IPS-18a (cell line): ENCODE measurements around the gene CDCP1.

Experiments used
- H3K27ac ChIP-seq: one replicate; pipeline ENCODE4 v1.5.1; 2013; ENCODE audit warnings: low read length
- H3K27me3 ChIP-seq: one replicate; pipeline ENCODE4 v1.6.1; 2013; ENCODE audit warnings: mild to moderate bottlenecking, low read length; ENCODE audit not compliant: control insufficient read depth, insufficient read depth
- H3K36me3 ChIP-seq: one replicate; pipeline ENCODE4 v1.6.1; 2013; ENCODE audit warnings: low read depth, low read length; ENCODE audit not compliant: control insufficient read depth
- H3K4me1 ChIP-seq: one replicate; pipeline ENCODE4 v1.6.1; 2013; ENCODE audit warnings: low read depth, low read length; ENCODE audit not compliant: control insufficient read depth
- H3K4me3 ChIP-seq: one replicate; pipeline ENCODE4 v1.5.1; 2013; ENCODE audit warnings: low read length
- H3K9ac ChIP-seq: one replicate; pipeline ENCODE4 v1.6.1; 2013; ENCODE audit warnings: mild to moderate bottlenecking, low read length, moderate library complexity
- H3K9me3 ChIP-seq: one replicate; pipeline ENCODE4 v1.6.1; 2013; ENCODE audit warnings: low read depth, low read length; ENCODE audit not compliant: control insufficient read depth

The CDCP1 gene

GRCh38 chr3:45169125-45169904 is 23.1 kb upstream of the CDCP1 start:
- Histone ChIP-seq H3K9me3 (no peaks in the 10 kb centered on the region), H3K27me3 (no peaks in the 10 kb centered on the region), H3K9ac (no peak overlapping the region), H3K36me3 (no peaks in the 10 kb centered on the region), H3K4me1 (peaks cover 17% of the 10 kb centered on the region), H3K27ac (no peak overlapping the region), H3K4me3 (no peak overlapping the region)

GRCh38 chr3:45168451-45168850 is 22.3 kb upstream of the CDCP1 start:
- Histone ChIP-seq H3K36me3 (no peaks in the 10 kb centered on the region), H3K4me1 (peaks cover 17% of the 10 kb centered on the region), H3K4me3 (no peak overlapping the region), H3K27ac (no peak overlapping the region), H3K9ac (no peak overlapping the region), H3K27me3 (no peaks in the 10 kb centered on the region), H3K9me3 (no peaks in the 10 kb centered on the region)

GRCh38 chr3:45167011-45167911 is 21.1 kb upstream of the CDCP1 start:
- H3K4me3 ChIP-seq = peak overlapping the region; percentile 18
- H3K4me1 ChIP-seq = peaks cover 17% of the 10 kb centered on the region
- H3K27me3 ChIP-seq = no peaks in the 10 kb centered on the region
- H3K27ac ChIP-seq = no peak overlapping the region
- no peak overlapping the region for H3K9ac ChIP-seq
- no peaks in the 10 kb centered on the region for H3K36me3 ChIP-seq
- no peaks in the 10 kb centered on the region for H3K9me3 ChIP-seq

DNA sequence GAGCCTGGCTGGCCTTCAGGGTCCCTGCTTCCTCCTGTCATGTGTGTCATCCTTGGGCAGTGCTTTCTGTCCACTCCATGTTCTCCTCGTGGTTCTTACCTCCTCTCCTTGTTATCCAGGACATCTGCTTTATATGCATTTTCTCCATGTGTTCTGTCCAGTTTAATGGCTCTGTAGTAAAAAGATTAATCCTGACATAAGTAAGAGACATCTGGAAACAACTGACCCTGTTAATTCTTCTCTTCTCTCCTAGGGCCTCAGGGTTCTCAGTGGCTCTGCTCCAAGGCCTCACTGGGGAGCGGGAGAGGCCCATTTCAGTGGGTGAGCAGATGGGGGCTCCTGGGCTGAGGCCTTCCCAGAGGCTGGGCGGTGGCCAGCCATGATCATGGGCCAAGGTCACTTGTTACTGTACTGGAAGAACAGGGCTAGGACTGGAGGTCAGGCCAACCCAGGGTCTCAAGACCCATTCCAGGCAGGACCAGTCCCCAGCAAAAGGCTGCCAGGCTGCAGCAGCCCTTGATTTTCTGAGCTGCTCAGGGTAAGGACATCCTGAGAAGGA is 20.2 kb upstream of the CDCP1 start:
- Histone ChIP-seq H3K27me3 (no peaks in the 10 kb centered on the region), H3K9ac (no peak overlapping the region), H3K9me3 (no peaks in the 10 kb centered on the region), H3K4me3 (no peak overlapping the region), H3K36me3 (no peaks in the 10 kb centered on the region), H3K27ac (no peak overlapping the region), H3K4me1 (peaks cover 17% of the 10 kb centered on the region)

- Histone ChIP-seq H3K27ac (no peak overlapping the region), H3K27me3 (no peaks in the 10 kb centered on the region), H3K4me1 (peaks cover 17% of the 10 kb centered on the region), H3K36me3 (no peaks in the 10 kb centered on the region), H3K9me3 (no peaks in the 10 kb centered on the region), H3K9ac (no peak overlapping the region), H3K4me3 (no peak overlapping the region)
These were observed 19.5 kb upstream of the CDCP1 start for GRCh38 chr3:45165497-45166283.

GRCh38 chr3:45164056-45164455 is 17.9 kb upstream of the CDCP1 start:
- H3K4me1 ChIP-seq = peaks cover 17% of the 10 kb centered on the region
- H3K27ac ChIP-seq = no peak overlapping the region
- H3K4me3 ChIP-seq = no peak overlapping the region
- H3K27me3 ChIP-seq = no peaks in the 10 kb centered on the region
- H3K9ac ChIP-seq = no peak overlapping the region
- H3K9me3 ChIP-seq = no peaks in the 10 kb centered on the region
- no peaks in the 10 kb centered on the region for H3K36me3 ChIP-seq

GRCh38 chr3:45163481-45163880 is 17.3 kb upstream of the CDCP1 start:
- Histone ChIP-seq H3K27ac (no peak overlapping the region), H3K4me3 (no peak overlapping the region), H3K4me1 (peaks cover 17% of the 10 kb centered on the region), H3K9ac (no peak overlapping the region), H3K27me3 (no peaks in the 10 kb centered on the region), H3K9me3 (no peaks in the 10 kb centered on the region), H3K36me3 (no peaks in the 10 kb centered on the region)

DNA sequence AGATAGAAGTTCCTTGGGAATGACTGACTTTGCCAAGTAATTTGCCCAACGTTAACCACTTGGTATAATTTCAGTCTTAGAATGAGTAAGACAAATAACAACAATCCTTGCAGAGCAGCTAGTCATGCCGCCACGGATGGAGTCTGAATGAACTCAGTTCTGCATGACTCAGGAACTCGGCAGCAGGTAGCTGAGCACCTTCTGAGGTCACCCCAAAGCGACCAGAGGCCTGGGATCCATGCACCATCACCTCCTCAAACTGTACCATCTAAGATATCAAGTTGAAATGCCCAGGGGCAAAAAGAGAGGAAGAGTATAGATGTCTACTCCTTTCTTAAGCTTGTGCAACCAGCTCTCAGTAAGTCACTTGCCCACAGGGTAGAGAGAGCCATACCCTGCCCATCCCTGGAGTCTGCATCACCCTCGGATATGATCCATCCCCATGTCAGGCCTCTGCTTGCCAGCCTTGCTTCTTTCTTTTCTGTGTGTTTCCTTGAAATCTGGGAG is 8.5 kb upstream of the CDCP1 start:
- Histone ChIP-seq H3K27me3 (no peaks in the 10 kb centered on the region), H3K9me3 (no peaks in the 10 kb centered on the region), H3K4me3 (no peak overlapping the region), H3K4me1 (no peaks in the 10 kb centered on the region), H3K27ac (no peak overlapping the region), H3K36me3 (no peaks in the 10 kb centered on the region), H3K9ac (no peak overlapping the region)

DNA sequence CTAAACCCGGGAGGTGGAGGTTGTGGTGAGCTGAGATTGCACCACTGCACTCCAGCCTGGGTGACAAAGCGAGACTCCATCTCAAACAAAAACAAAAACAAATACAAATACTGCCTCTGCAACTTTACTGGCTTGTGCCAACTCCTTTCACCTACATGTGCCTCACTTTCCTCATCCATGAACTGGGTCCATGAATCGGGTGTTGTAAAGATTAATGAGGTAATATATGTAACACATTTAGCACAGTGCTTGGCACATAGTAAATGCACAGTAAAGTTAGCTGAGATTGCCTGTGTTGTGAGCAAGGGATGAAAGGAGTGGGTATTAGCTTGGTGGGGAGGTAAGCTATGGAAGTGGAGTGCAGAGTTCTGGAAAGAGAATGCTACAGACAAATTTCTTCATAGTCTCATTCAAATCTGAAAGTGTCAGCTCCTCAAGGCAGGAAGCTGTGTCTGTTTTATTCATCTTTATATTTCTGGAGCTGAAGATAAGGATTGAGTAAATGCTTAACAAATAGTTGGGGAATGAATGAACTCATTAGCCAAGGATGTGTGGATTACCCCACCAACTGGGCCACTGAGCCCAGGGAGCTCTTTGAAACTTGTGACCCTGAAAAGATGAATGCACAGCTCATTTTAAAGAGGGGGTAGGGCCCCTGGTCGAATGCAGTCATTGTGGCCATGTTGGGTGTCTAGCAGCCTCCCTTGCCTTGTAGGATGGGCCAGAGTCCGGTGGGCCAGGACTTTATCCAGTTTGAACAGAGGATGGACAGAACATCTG is 7.7 kb upstream of the CDCP1 start:
- Histone ChIP-seq H3K27me3 (peaks cover under 1% of the 10 kb centered on the region), H3K9me3 (no peaks in the 10 kb centered on the region), H3K36me3 (no peaks in the 10 kb centered on the region), H3K4me1 (no peaks in the 10 kb centered on the region), H3K4me3 (no peak overlapping the region), H3K9ac (no peak overlapping the region), H3K27ac (no peak overlapping the region)

GRCh38 chr3:45152307-45152706 is 6.1 kb upstream of the CDCP1 start:
- H3K4me3 ChIP-seq = no peak overlapping the region
- H3K4me1 ChIP-seq = no peaks in the 10 kb centered on the region
- no peak overlapping the region for H3K27ac ChIP-seq
- H3K9ac ChIP-seq = no peak overlapping the region
- no peaks in the 10 kb centered on the region for H3K36me3 ChIP-seq
- peaks cover 16% of the 10 kb centered on the region for H3K27me3 ChIP-seq
- no peaks in the 10 kb centered on the region for H3K9me3 ChIP-seq
